HG02884 (cell line): ENCODE data around the gene DPYSL3.
"Not testable (repeated sequence)": the region's sequence is repeated elsewhere in the genome, so short reads cannot be mapped to it uniquely, and the experiment has no call there.

Experiments used
- ATAC-seq: cut with Tn5 transposase; IDR thresholded peaks from one replicate; pipeline ENCODE4 v1.9.1; 2021; ENCODE audit warnings: mild to moderate bottlenecking, moderate library complexity; ENCODE audit not compliant: unreplicated experiment

The DPYSL3 gene

DNA sequence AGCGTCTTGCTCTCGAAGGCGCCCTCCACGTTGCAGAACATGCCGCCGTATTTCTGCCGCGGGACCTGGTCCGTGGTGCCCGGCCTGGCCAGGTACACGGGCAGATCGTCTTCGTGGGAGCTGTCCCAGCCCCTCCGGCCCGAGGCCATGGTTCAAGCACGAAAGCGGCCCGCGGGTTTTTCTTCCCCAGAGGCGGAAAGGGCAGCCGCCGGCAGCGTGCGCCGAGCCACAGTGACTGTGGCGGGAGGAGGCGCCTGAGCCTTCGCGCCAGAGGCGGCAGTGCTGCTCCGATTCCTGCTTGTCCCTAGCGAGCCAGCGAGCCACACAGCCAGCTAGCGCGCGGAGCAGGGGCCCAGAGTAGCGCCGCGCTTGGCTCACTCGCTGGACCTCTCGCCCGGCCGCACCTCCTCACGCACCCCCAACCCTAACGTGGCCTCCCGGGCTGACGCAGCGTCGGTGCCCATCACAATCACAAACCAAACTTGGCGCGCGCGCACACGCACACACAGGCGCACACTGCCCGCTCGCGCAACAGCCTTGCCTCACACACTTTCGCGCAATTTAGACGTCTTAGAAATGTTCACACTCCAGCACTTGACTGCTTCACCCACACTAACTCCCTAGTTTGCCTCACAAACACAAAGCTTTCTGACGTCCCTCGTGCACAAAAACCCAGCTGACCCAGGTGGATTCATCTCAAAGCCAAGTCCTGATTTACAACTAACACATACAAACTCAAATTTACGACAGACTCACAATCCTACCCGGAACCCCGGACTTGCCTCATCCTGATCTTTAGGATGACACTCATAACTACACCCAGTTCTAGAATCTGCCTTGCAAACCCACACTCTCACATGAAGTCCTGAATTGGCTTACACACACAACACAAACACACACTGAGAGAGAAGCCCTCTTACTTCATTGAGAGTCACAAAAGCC is at the start of gene DPYSL3:
TSS of gene DPYSL3 (minus strand) at position 359 of the 942 bp plus-strand sequence. CDS start at position 149, 210 bp downstream.
- no peak for ATAC-seq

DNA sequence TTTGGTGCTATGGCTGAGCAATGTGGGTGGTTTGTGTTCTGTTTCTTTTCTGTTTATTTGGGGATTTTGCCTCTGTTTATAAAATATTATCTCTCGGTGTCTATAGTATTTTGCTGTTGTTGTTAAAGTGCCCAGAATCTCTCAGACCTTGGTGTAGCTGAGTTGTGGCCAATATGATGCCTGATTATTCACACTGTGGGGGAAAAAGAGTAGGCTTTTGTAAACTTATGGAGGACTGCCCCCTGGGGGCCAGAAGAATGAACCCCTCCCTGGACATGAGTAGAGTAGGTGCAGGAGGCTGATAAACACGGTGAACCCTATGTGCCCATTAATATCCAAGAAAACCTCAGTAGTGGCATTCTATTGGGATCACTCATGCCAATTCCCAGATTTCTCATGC is 49.0 kb upstream of the DPYSL3 start:
- peak; percentile 84 for ATAC-seq

DNA sequence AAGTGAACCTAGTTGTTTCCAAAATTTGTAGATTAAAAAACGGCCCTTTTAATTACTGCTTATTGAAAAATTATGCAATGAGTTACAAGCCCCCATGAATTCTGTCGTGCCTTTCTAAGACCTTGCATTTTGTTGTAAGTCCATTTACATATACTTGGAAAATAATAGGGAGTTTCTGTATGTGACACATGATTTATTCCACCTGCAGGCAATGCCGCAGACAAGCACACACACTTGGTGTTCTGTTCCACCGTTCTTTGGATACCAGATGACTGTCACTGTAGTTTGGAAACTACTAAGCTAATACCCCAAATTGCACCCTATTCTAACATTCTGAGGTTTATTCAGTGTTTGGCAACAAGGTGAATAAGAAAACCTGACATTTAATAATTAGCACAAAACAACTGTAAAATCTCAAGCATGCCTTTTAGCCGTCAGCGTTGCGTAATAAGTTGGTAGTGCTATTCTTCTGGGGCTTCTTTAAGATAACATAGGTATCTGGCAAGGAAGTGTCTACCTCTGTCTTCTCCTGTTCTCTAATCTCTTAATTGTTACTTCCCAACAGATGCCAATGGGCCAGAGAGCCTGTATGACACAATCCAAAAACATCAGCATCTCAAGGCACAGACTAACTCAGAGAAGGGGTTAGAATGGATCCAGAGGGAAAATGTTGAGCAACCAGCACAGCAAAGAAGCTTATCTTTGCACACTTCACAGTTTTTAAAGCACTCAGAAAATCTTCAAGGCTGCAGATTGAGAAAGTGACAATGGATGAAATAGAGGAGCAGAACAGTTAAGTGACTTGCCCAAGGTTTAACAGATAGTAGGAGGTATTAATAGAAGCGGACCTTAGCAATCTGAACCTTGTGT is 48.2 kb upstream of the DPYSL3 start:
- ATAC-seq, result no peak

DNA sequence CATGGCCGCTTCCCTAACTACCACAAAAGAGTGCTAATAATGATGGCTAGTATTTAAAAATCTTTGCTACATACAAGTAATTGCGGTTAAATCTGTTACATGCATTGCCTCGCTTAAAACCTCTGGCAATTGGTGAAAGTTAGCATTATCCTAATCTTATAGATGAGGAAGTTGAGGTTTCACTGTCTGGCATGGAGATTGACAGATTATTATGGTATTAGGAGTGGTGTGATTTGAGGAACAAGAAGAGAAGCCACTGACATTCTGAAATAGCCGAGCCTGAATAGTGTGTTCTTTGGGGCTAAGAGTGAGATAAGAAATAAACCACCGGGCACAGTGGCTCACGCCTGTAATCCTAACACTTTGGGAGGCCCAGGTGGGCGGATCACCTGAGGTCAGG is 45.3 kb upstream of the DPYSL3 start:
- ATAC-seq, result no peak

DNA sequence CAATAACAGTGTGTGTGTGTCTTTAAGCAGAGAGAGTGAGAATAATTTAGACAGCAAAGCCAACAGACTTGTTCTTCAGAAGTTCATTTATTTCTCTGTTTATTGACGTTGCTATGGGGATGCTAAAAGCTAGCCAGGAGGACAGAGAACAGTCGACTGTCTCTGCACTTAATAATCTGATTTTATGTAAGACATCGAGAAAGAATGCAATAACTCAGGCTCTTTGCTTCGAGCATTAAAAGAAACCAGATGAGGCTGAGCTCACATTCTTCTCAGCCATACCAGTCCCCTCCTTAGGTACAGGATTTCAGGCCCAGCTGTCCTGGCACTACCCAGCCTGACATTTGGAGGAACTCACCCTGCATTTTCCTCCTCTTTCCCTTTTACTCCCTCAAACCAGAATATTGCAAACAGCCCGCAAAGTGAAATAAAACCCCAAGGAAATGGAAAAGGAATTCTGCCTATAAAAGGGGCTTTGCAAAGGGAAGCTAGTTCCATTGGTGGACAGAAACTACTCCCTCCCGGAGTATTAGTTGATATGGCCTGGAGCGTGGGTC is 44.5 kb upstream of the DPYSL3 start:
- ATAC-seq, result no peak

DNA sequence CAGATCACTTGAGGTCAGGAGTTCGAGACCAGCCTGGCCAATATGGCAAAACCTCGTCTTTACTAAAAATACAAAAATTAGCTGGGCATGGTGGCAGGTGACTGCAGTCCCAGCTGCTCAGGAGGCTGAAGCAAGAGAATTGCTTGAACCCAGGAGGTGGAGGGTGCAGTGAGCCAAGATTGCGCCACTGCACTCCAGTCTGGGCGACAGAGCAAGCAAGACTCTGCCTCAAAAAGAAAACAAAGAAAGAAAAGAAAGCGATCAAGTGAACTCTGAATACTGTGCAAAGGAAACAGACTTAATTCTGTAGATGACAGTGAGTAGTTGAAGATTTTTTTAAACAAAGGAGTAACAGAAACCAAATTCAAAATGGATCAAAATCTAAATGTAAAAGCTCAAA is 43.9 kb upstream of the DPYSL3 start:
- ATAC-seq, result not testable (repeated sequence)

DNA sequence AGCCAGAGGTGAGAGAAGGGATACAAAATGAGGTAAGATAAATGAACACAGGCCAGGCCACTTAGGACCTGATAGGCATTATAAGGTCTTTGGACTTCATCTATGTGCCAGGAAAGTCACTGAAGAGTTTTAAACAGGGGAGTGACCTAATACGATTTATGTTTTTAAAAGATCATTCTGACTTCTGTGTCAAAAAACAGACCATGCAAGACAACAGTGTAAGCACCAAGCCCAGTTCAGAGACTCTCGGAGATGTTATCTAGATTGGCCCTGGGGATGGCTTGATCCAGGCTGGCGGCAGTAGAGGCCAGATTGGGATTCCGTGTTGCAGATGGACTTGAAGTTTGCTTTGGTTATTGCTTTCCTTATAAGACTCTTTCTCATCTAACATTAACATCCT is 43.0 kb upstream of the DPYSL3 start:
- no peak for ATAC-seq

DNA sequence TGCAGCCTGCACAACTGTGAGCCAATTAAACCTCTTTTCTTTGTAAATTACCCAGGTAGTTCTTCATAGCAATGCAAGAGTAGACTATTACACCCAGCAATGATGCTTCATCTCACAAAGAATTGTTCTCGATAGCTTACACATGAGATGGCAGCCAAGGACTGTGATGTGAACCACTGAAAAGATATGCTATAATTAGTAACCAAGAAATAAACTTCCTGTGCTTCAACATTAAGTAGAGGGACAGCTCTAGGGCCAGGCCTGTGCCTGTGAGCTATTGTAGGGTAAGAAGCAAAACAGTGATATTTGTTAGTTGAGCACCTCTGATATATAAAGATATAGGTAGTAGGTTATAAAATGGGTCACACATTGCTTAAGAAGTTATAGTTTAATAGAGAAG is 41.8 kb upstream of the DPYSL3 start:
- no peak for ATAC-seq

DNA sequence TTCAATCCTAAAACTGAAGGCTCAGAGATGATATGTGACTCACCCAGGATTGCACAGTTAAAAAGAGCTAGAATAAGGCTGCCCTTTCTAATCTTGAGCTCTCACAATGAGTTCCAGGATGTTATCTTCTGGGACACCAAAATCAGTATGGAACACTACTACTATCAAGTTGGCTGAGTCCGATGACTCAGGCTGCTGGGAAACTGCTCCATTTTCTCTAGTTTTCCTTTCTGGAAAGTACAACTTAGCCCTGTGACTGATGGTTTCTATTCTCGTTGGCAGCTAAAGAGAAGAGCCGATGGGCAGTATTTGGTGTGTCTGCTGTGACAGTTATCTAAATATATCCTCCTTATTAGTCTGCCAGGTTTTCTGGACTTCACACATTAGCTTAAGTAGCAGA is 37.9 kb upstream of the DPYSL3 start:
- ATAC-seq, result no peak

DNA sequence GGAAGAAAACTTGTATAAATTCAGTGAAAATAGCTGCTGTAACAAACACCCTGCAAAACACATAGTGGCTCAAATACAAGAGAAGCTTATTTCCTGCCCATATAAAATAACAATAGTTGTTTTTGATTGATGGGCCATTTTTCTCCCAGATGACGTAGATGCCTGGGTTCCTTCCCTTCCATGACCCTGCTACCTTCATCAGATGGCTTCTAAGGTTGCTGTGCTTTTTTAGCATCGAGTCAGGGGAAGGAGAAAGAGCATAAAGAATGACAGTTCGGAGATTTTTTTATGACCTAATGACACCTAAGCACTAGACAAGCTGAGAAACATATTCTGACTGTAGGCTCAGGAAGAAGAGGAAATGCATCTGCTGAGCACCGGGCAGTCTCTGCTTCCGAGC is 34.7 kb upstream of the DPYSL3 start:
- ATAC-seq, result no peak

DNA sequence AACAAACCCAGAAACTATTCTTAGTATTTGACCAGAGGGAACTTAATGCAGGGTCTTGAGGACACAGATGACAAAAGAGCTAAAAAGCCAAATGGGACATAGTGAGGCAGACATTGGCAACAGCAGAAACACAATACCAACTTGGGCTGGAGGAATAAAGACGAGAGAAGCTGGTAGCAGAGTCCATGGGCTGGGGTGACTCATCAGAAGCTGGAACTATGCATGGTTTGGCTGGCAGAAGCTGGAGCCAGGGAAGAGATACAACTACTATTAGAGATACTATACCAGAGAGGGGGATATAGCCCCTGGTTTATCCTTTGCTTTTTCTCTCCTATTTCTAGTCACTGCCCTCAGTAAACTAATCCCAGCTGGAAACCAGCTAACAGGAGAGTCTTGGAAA is 29.2 kb upstream of the DPYSL3 start:
- no peak for ATAC-seq

DNA sequence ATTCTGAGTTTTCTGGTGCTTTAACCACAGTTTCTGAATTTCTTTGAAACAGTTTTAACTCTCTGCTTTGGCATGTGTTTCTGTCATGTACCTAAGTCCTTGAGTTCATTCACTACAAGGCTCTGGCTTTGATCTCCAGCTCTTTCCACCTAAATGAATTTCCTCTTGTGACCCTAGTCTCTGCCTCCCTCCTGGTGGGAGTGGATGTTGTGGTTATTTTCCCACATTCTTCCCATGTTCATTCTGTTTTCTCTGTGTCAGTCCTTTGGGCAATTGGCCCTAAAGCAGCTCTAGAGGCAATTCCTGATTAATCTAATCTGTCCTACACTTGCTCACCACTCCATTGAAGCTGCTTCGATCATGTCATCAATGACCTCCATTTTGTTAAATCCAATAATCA is 28.4 kb upstream of the DPYSL3 start:
- ATAC-seq, result no peak

DNA sequence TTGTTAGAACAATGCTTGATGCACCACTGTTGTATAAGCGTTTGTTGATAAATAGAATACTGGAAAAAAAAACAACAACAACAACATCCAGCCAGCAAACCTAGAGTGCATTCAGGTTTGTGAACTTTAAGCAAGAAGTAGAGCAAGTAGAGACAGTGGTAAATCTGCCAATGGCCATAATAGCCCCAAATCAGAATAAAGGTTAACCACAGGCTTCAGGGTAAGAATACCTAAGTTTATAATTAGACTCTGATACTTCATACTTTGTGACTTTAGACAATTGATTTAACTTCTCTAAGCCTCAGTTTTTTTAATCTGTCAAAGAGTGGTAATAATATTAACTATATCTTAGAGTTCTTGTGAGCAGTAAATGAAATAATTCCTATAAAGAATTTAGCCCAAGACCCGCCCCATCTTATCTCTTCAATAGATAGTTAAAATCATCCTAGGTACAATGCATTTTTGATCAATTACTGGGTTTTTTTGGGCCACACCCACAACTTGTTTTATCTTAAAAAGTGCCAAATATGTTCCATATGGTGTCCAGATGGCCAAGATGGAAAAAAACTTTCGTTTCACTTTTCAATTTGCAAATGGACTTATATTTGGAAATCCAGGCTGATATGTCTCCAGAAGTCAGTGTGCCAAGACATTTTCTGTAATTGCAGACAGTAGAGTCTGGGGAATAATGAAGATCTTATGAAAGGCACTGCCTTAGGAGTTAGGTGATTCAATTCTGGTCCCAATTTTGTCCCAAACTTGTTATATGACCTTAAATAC is 24.5 kb upstream of the DPYSL3 start:
- no peak for ATAC-seq

DNA sequence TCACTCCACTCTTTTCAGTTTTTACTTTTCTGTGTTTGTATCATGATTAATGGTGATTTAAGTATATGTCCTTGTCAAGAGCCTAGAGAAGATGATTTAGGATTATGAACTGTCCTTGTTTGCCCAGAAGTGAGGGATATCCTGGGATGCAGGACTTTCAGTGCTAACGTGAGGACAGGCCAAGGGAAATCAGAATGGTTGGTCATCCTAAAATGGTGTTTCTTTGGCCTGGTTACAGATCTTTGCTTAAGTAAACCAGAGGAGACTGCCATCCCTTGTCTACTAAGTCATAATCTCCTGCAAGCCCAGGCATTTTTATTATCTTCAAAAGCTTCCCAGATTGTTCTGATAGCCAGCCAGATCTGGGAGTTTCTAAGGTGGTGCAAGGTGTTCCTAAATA is 22.3 kb upstream of the DPYSL3 start:
- ATAC-seq, result no peak

DNA sequence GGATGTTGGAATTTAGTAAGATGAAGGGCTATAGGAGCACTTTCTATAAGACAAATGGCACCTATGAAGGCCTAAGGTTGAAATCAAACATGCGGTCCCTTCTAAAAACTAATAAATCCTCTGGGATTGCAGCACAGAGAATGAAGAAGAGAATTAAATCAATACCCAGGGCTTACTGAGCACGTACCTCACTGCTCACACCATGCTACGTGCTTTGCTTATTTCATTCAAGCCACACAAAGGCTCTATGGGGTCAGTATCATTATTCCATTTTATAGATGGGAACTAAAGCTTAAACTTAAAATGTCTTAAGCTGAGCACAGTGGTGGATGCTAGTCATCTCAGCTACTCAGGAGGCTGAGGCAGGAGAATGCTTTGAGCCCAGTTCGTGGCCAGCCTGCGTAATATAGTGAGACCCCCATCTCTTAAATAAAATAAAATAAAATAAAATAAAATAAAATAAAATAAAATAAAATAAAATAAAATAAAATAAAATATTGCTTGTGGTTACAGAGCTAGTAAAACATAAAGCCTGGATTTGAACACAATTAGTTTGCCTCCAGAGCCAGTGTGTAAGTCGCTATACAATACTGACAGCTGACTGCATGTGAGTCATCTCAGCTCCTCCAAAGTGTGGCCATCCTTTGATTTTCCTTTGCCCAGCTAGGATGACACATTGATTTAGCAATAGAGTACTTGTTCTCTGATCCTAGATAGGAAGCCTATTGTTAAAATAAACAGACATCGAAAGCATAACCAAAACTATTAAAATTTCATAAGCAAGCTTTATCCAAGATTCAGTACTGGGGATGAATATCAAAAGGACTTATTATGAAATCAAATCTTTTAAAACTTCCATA is 20.9 kb upstream of the DPYSL3 start:
- no peak for ATAC-seq

DNA sequence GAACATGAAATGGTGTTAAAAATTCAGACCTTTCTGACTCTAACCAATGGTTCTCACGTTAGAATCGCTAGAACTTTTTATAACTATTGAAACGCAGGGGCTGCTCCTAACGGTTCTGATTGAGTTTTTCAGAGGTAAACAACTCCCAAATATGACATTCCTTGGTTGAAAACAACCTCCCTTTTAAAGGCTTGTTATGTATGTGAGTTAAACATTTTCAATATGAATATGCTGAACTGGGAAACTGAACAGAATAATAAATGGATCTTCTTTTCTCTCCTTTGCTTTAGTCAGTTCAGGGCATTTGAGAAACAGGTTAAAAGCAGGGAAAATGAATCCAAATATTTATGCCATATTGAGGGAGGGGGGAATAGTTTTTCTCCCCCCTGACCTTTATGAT is 13.2 kb upstream of the DPYSL3 start:
- ATAC-seq, result no peak

DNA sequence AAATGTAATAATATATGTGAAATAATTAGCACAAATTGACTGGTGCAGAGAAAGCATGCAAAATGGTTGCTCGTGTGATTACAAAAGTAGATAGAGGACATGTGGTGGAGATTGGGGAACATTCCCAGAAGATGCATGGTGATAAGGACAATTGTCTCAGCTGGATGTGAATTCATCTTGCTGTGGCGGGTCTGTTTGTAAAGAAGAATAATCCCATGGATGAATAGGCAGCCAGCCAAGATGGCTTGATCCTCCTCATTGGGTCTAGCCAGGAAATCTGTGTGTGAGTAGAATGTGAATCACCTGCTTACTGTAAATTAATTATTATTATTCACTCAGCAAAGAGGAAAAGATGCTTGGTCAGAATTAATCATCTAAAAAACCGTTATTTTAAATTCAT is 12.6 kb upstream of the DPYSL3 start:
- no peak for ATAC-seq

DNA sequence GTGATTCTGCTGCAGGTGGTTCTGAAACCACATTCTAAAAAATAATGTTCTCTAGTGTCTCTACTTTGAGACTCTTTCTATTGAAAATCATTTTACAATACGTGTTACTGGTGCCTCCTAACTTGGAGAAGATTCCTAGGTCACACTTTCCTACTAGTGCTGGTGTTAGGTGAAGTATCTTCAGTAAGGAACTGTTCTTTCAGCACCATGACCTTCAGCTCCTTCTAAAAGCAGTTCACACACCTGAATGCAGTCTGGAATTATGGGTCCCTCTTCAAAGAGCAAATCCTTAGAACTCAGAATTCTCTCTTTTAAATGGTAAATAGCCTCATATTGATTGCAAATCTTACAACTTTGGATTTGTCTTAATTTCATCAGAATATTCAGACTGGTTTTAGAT is 10.6 kb upstream of the DPYSL3 start:
- no peak for ATAC-seq

DNA sequence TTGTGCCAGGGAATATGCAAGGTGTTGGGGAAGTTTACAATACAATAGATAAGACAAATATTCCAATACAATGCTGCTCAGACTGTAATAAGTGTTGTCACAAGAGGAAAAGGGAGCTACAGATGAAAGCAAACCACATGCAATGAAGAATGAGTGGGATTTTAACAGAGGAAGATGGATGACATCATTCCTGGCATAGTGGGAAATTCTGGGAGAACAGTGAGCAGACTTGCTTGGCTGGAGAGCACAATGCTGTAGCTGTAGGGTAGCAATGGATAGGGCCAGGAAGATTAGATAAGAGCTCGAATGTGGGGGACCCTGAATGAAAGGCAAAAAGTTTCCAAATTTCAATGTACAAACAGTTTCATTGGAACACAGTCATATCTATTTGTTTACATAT is 9.5 kb upstream of the DPYSL3 start:
- no peak for ATAC-seq

DNA sequence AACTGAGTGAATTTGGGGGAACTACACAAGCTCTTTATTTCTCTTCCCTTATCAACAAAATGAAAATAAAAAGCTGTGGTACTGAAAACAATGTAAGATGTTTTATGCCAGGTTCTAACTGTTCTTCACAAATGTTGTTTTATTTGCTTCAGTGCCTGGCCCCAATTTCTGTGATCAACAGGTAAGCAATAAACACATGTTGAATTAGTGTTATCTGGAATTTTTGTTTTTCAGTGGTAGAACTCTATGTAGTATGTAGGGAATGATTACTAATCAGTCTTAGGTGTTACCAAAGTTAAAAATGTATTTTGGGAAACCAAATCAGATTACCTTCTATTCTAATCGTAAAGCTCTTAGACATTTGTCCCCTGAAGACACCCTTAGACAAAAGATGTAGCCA is 7.5 kb upstream of the DPYSL3 start:
- no peak for ATAC-seq
